ENCODE data around the gene FOXJ1.

DNA sequence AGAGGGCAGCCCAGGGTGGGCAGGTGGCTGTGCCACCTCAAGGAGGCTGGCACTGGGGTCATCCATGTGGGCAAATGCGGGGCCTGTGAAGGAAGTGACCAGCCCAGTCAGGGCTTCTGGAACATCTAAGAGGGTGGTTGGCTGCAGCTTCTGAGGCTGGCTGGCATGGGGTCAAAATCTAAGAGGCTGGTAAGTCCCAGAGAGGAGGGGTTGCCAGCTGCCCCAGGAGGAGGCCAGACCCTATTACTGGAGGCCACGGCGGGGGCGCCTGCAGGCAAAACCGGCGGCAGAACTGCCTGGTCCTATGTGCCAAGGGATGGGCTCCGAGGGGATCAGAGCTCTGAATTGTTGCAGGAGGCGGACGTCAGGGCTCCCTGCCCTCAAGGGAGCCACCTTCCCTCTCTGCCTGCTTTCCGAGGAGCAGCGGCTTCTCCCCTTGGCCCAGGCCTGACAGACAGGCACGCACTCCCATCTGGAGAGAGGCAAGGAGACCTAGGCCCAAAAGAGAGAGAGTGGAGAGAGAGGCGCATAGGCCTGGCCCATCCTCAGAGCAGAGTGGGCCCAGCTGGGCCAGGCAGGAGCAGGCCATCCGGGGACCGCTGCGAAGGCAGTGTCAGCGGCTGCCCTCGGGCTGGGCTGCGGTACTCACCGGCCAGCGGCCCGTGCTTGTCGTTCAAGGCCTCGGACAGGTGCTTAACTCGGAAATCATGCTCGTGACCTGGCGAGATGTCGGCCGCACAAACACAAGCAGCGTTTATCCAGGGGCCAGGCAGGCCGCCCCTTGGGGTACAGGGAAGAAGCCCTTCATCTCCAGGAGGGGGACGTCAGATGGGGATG is 51.1 kb downstream of the FOXJ1 start:
- TF ChIP-seq, protein P1, sequence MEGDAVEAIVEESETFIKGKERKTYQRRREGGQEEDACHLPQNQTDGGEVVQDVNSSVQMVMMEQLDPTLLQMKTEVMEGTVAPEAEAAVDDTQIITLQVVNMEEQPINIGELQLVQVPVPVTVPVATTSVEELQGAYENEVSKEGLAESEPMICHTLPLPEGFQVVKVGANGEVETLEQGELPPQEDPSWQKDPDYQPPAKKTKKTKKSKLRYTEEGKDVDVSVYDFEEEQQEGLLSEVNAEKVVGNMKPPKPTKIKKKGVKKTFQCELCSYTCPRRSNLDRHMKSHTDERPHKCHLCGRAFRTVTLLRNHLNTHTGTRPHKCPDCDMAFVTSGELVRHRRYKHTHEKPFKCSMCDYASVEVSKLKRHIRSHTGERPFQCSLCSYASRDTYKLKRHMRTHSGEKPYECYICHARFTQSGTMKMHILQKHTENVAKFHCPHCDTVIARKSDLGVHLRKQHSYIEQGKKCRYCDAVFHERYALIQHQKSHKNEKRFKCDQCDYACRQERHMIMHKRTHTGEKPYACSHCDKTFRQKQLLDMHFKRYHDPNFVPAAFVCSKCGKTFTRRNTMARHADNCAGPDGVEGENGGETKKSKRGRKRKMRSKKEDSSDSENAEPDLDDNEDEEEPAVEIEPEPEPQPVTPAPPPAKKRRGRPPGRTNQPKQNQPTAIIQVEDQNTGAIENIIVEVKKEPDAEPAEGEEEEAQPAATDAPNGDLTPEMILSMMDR (IDR thresholded peaks at IDR 0.05; ENCODE audit: insufficient read depth, low read length) = no peak
- TF ChIP-seq POLR2AphosphoS5 (IDR thresholded peaks at IDR 0.05; ENCODE audit: low read depth) = no peak
- TF ChIP-seq, protein P2, sequence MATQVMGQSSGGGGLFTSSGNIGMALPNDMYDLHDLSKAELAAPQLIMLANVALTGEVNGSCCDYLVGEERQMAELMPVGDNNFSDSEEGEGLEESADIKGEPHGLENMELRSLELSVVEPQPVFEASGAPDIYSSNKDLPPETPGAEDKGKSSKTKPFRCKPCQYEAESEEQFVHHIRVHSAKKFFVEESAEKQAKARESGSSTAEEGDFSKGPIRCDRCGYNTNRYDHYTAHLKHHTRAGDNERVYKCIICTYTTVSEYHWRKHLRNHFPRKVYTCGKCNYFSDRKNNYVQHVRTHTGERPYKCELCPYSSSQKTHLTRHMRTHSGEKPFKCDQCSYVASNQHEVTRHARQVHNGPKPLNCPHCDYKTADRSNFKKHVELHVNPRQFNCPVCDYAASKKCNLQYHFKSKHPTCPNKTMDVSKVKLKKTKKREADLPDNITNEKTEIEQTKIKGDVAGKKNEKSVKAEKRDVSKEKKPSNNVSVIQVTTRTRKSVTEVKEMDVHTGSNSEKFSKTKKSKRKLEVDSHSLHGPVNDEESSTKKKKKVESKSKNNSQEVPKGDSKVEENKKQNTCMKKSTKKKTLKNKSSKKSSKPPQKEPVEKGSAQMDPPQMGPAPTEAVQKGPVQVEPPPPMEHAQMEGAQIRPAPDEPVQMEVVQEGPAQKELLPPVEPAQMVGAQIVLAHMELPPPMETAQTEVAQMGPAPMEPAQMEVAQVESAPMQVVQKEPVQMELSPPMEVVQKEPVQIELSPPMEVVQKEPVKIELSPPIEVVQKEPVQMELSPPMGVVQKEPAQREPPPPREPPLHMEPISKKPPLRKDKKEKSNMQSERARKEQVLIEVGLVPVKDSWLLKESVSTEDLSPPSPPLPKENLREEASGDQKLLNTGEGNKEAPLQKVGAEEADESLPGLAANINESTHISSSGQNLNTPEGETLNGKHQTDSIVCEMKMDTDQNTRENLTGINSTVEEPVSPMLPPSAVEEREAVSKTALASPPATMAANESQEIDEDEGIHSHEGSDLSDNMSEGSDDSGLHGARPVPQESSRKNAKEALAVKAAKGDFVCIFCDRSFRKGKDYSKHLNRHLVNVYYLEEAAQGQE (IDR thresholded peaks at IDR 0.05; ENCODE audit: insufficient replicate concordance, low read depth) = no peak
- no peak for TF ChIP-seq GABPA (IDR thresholded peaks at IDR 0.05; ENCODE audit: low read depth)
- TF ChIP-seq SPI1 (IDR thresholded peaks at IDR 0.05; ENCODE audit: borderline replicate concordance, low read depth) = no peak

All from HL-60 (cell line).